Spinal cord (tissue), 10 donors: ENCODE data around the gene CYB5RL. TPM values are rescaled to one million over a fixed set of nuclear protein-coding genes. Genes with fewer than 3 reads are reported as not detected.

Experiments
- DNase-seq, 6 donors: peaks; one replicate each; pipeline versions ENCODE4 v3.0.0 to v3.0.0-alpha.2; 2013 to 2015; ENCODE audit warnings: low spot score in 6 of 6, low read depth in 4 of 6
- H3K27ac ChIP-seq: one replicate; pipeline ENCODE4 v1.5.1; 2013; ENCODE audit warnings: low read depth, low read length, control low read depth
- H3K27me3 ChIP-seq: one replicate; pipeline ENCODE4 v1.6.1; 2013; ENCODE audit warnings: low read length; ENCODE audit not compliant: control insufficient read depth, insufficient read depth
- H3K36me3 ChIP-seq: one replicate; pipeline ENCODE4 v1.6.1; 2013; ENCODE audit warnings: low read length; ENCODE audit not compliant: control insufficient read depth, insufficient read depth
- H3K4me1 ChIP-seq: one replicate; pipeline ENCODE4 v1.6.1; 2013; ENCODE audit warnings: low read length; ENCODE audit not compliant: control insufficient read depth, insufficient read depth
- H3K4me3 ChIP-seq: one replicate; pipeline ENCODE4 v1.5.1; 2013; ENCODE audit warnings: low read depth, low read length, control low read depth
- H3K9me3 ChIP-seq: one replicate; pipeline ENCODE4 v1.6.1; 2013; ENCODE audit warnings: low read length; ENCODE audit not compliant: control insufficient read depth, insufficient read depth
- WGBS: methylation state at CpG from one replicate; pipeline ENCODE4 v1.1.5; 2013; ENCODE audit warnings: missing lambda C conversion rate; ENCODE audit not compliant: insufficient coverage; 5-methylcytosine and 5-hydroxymethylcytosine counted together
- polyA plus RNA-seq, 2 donors: library from polyadenylated mRNA; unstranded; fragments of 120-200 nt; gene quantifications; one replicate each; pipeline ENCODE4 v1.2.1, GENCODE V29; 2013; ENCODE audit not compliant: insufficient read length in 2 of 2
- total RNA-seq, 2 donors: library from RNA; depleted of rRNA in 1 of 2; stranded (reverse); fragments of 120-200 nt in 1 of 2; fragments of >200 nt in 1 of 2; gene quantifications; one replicate each; pipeline versions ENCODE4 v1.2.3 to v1.2.4, GENCODE V29; 2013 to 2014
- donor health status: healthy.

The CYB5RL gene
- total and polyA plus RNA-seq, 4 donors, result 4.6 to 8.6 (median 5.5) TPM

DNA sequence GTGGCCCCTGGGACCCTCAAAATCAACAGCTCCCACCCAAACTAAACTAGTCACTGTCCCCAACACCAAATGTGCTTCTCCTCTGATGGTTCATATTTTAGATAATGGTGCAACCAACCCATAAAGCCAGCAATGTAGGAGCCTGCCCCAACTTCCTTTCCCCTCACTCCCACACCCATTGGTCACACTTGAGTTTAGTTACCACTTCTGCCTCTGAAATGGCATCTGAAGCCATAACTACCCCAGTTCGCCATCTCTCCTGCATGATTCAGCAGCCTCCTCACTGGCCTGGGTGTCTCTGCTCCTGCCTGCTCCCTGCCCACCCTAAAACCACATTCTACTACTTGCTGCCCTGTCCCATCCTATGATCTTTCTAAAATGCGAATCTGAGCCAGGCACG, 43.6 kb downstream of the CYB5RL start:
- 93% methylated on average over 1 of the region's 3 CpGs for WGBS
- no peak overlapping the region for H3K27ac ChIP-seq
- peaks cover 8% of the 10 kb centered on the region for H3K4me1 ChIP-seq

DNA sequence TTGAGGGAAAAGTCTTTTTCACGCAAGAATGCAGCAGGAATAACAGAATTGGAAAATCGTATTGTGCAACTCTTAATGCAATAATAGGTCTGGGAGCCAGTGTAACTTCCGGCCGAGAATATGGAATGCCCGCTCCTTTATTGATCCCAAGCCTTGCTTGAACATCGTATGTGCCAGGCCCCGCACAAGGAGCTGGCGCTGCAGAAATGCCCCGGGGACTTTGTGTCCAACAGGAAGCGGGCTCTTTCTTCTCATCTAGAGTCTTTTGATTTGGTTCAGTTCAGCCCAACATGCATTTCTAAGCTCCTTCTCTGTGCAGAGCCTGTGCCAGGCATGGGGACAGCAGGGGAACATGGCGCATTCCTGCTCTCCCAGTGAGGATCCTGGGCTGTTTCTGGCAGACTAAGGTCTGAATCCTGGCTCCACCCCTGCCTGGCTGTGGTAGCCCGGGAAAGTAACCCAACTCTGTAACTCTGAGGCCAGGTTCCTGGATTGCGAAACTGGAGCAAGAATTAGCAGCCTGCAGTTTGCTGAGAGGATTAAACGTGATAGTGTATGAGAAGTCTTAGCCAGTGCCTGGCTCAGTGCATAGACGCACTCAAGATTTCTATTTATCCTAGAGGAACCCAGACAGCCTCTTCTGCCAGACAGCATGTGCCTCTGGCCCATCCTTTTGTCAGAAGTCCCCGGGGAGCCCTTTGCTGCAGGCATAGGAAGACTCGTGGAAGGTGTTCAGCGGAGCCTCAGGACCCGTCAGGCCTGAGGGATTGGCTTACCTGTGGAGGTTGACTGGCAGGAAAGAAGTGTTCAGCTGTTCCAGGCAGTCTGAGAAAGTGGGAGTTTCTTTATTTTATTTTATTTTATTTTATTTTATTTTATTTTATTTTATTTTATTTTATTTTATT, 46.0 kb downstream of the CYB5RL start:
- Histone ChIP-seq H3K36me3 (no peaks in the 10 kb centered on the region), H3K27ac (no peak overlapping the region), H3K9me3 (no peaks in the 10 kb centered on the region), H3K27me3 (no peaks in the 10 kb centered on the region), H3K4me3 (no peak overlapping the region), H3K4me1 (peaks cover 8% of the 10 kb centered on the region)
- DNase-seq, result peak in 2 of 6 donors; percentile 21 to 70
- 39% methylated on average over 18 of the region's 19 CpGs for WGBS

More for the DNA sequence above, 43.6 kb downstream of the CYB5RL start:
- no peak for DNase-seq
- Histone ChIP-seq H3K9me3 (no peaks in the 10 kb centered on the region), H3K4me3 (no peak overlapping the region), H3K27me3 (no peaks in the 10 kb centered on the region), H3K36me3 (no peaks in the 10 kb centered on the region)

- Histone ChIP-seq H3K36me3 (no peaks in the 10 kb centered on the region), H3K4me3 (no peak within 1 kb of the TSS), H3K9me3 (no peaks in the 10 kb centered on the region), H3K27me3 (no peaks in the 10 kb centered on the region), H3K4me1 (peaks cover 8% of the 10 kb centered on the region), H3K27ac (no peak within 1 kb of the TSS)
- 87% methylated on average over 4 of the region's 5 CpGs for WGBS
- DNase-seq, result no peak
Measured at GRCh38 chr1:54152696-54153095, 47.1 kb downstream of the CYB5RL start, which contains the start of gene CDCP2. CDCP2 (minus strand) TSS chr1:54153000; CDS start chr1:54152922, 78 bp downstream.

- H3K36me3 ChIP-seq, result no peaks in the 10 kb centered on the region
- H3K27me3 ChIP-seq, result no peaks in the 10 kb centered on the region
- no peak for DNase-seq
- no peak overlapping the region for H3K27ac ChIP-seq
- H3K9me3 ChIP-seq, result no peaks in the 10 kb centered on the region
- 57% methylated on average over 4 of the region's 5 CpGs for WGBS
- peaks cover 8% of the 10 kb centered on the region for H3K4me1 ChIP-seq
- no peak overlapping the region for H3K4me3 ChIP-seq
Measured at GRCh38 chr1:54151013-54151412, 48.8 kb downstream of the CYB5RL start.

Other genes starting within 250 kb of the CYB5RL start
- not detected for gene LDLRAD1, start 181.8 kb downstream of the CYB5RL start, total RNA-seq
- gene LDLRAD1, start 181.8 kb downstream of the CYB5RL start, polyA plus RNA-seq, result not detected
- gene TMEM59, start 146.8 kb downstream of the CYB5RL start, total RNA-seq, result 100 to 1,000 TPM; 290 to 455 TPM
- 100 to 1,000 TPM; 242 to 254 TPM for gene TMEM59, start 146.8 kb downstream of the CYB5RL start, polyA plus RNA-seq
- 1 to 10 TPM; 6.0 to 9.3 TPM for gene TCEANC2, start 146.4 kb downstream of the CYB5RL start, total RNA-seq
- gene TCEANC2, start 146.4 kb downstream of the CYB5RL start, polyA plus RNA-seq, result 1 to 10 TPM; 7.3 to 7.4 TPM
- under 1 TPM in 1 of 2 donors, not detected in 1; 0.06 TPM for gene CDCP2, start 47.0 kb downstream of the CYB5RL start, total RNA-seq
- gene CDCP2, start 47.0 kb downstream of the CYB5RL start, polyA plus RNA-seq, result under 1 TPM in 1 of 2 donors, not detected in 1; 0.08 TPM
- 10 to 100 TPM; 24.6 to 53.4 TPM for gene MRPL37, start 137 bp upstream of the CYB5RL start, total RNA-seq
- 10 to 100 TPM; 62.2 to 65.1 TPM for gene MRPL37, start 137 bp upstream of the CYB5RL start, polyA plus RNA-seq
- gene SSBP3, start 206.4 kb upstream of the CYB5RL start, total RNA-seq, result 10 to 100 TPM; 23.3 to 26.7 TPM
- gene SSBP3, start 206.4 kb upstream of the CYB5RL start, polyA plus RNA-seq, result 100 to 1,000 TPM; 106 to 108 TPM